Adrenal gland (tissue), 5 donors: ENCODE measurements around the gene SRRM2.

ENCODE experiments used
- POLR2A ChIP-seq, 2 donors: fragments of 450-650 bp; IDR thresholded peaks; one replicate each; pipeline ENCODE4 v1.6.1; 2017; ENCODE audit warnings: antibody characterized with exemption in 2 of 2, mild to moderate bottlenecking in 2 of 2, moderate library complexity in 1 of 2
- TF ChIP-seq, protein P1 (sequence below), 6 experiments: fragments of 450-650 bp in 4 of 6; fragments of 200-600 bp in 2 of 6; sonication (generic) in 1 of 6; IDR thresholded peaks; 1 replicate in 5 of 6; 2 replicates in 1 of 6; pipeline versions ENCODE4 v1.5.1 to v1.8.0; 2016 to 2021; ENCODE audit warnings: antibody characterized with exemption in 6 of 6, mild to moderate bottlenecking in 2 of 6, moderate library complexity in 1 of 6
- donor health status: DM: no; HTN: no; CAD: no.

DNA sequence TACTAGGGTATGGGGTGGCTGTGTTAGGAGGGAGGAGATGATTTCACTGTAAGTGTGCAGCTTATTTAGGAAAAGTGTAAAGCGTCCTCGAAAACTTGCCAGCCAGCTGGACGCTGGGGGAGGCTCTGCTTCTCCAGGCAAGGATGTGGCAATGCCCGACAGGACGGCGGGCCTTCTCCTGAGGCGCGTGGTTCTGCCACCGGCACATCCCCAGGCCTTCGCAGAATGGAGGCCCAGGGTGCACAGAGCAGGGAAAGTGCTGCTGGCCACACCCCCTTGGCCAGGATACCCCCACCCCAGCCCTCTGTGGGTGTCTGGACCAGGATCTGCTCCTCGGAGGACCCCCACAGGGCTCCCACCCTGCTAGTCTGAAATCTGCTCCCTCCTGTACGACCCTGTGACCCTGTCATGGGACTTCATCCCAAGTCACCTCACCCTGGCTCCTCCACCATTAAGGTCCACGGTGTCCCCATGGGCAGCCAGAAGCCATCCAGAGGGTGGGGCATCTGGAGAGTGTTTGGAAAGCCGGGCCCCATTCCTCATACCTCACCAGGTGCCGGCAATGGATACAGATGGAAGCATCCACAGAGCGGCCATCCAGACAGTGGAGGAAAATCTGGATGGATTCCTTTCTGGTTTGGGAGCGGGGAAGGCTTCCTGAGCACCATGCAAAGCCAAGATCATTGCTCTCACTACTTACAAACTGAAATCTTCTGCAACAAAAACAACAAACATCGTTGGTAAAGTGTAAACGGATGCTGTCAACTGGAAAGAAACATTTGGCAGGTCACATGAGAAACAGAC, 9.2 kb upstream of the SRRM2 start:
- TF ChIP-seq, protein P1, sequence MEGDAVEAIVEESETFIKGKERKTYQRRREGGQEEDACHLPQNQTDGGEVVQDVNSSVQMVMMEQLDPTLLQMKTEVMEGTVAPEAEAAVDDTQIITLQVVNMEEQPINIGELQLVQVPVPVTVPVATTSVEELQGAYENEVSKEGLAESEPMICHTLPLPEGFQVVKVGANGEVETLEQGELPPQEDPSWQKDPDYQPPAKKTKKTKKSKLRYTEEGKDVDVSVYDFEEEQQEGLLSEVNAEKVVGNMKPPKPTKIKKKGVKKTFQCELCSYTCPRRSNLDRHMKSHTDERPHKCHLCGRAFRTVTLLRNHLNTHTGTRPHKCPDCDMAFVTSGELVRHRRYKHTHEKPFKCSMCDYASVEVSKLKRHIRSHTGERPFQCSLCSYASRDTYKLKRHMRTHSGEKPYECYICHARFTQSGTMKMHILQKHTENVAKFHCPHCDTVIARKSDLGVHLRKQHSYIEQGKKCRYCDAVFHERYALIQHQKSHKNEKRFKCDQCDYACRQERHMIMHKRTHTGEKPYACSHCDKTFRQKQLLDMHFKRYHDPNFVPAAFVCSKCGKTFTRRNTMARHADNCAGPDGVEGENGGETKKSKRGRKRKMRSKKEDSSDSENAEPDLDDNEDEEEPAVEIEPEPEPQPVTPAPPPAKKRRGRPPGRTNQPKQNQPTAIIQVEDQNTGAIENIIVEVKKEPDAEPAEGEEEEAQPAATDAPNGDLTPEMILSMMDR (IDR thresholded peaks at IDR 0.05), result no peak
- TF ChIP-seq POLR2A (IDR thresholded peaks at IDR 0.05), result no peak
